ENCODE data around the gene ATP10B. TPM values are rescaled to one million over a fixed set of nuclear protein-coding genes. Genes with fewer than 3 reads are reported as not detected.
"Not testable (repeated sequence)": the region's sequence is repeated elsewhere in the genome, so short reads cannot be mapped to it uniquely, and the experiment has no call there.

ATP10B gene
- total RNA-seq, 1 experiment from 2014 or later: 0.35 TPM

- DNase-seq (ENCODE audit: low spot score): no peak
Measured at GRCh38 chr5:160831801-160832200, 20.2 kb downstream of the ATP10B start.

- no peak for DNase-seq (ENCODE audit: low spot score)
Measured at GRCh38 chr5:160824301-160825001, 27.6 kb downstream of the ATP10B start.

- not testable (repeated sequence) for DNase-seq (ENCODE audit: low spot score)
Measured at GRCh38 chr5:160812996-160813395, 39.0 kb downstream of the ATP10B start.

GRCh38 chr5:160805376-160805775 lies 46.6 kb downstream of the ATP10B start:
- DNase-seq (ENCODE audit: low spot score): no peak

GRCh38 chr5:160802592-160802991 lies 49.4 kb downstream of the ATP10B start:
- DNase-seq (ENCODE audit: low spot score): no peak

GRCh38 chr5:160800375-160801275 lies 51.4 kb downstream of the ATP10B start:
- DNase-seq (ENCODE audit: low spot score): no peak

- DNase-seq (ENCODE audit: low spot score): no peak
Measured at GRCh38 chr5:160799184-160799583, 52.8 kb downstream of the ATP10B start.

- no peak for DNase-seq (ENCODE audit: low spot score)
Measured at GRCh38 chr5:160797020-160797419, 55.0 kb downstream of the ATP10B start.

GRCh38 chr5:160793530-160793899 lies 58.5 kb downstream of the ATP10B start:
- DNase-seq (ENCODE audit: low spot score): no peak

- DNase-seq (ENCODE audit: low spot score): no peak
Measured at GRCh38 chr5:160792732-160793529, 59.1 kb downstream of the ATP10B start.

GRCh38 chr5:160792281-160792680 lies 59.7 kb downstream of the ATP10B start:
- DNase-seq (ENCODE audit: low spot score): no peak

- no peak for DNase-seq (ENCODE audit: low spot score)
Measured at GRCh38 chr5:160789219-160789859, 62.7 kb downstream of the ATP10B start.

- DNase-seq (ENCODE audit: low spot score): no peak
Measured at GRCh38 chr5:160788102-160788660, 63.8 kb downstream of the ATP10B start.

GRCh38 chr5:160787240-160787639 lies 64.8 kb downstream of the ATP10B start:
- no peak for DNase-seq (ENCODE audit: low spot score)

- no peak for DNase-seq (ENCODE audit: low spot score)
Measured at GRCh38 chr5:160774666-160775315, 77.2 kb downstream of the ATP10B start.

- no peak for DNase-seq (ENCODE audit: low spot score)
Measured at GRCh38 chr5:160773646-160774410, 78.2 kb downstream of the ATP10B start.

- no peak for DNase-seq (ENCODE audit: low spot score)
Measured at GRCh38 chr5:160772854-160773253, 79.2 kb downstream of the ATP10B start.

GRCh38 chr5:160770718-160771117 lies 81.3 kb downstream of the ATP10B start:
- no peak for DNase-seq (ENCODE audit: low spot score)

- DNase-seq (ENCODE audit: low spot score): no peak
Measured at GRCh38 chr5:160769301-160769700, 82.7 kb downstream of the ATP10B start.

GRCh38 chr5:160767062-160767461 lies 84.9 kb downstream of the ATP10B start:
- DNase-seq (ENCODE audit: low spot score): no peak

Measured in H4 (cell line).